Pancreas (tissue), 10 donors: ENCODE results near the gene ICE2. TPM values are rescaled to one million over a fixed set of nuclear protein-coding genes. Genes with fewer than 3 reads are reported as not detected.
A peak's percentile ranks its signal among the peaks of the same experiment; 100 is the strongest.

ENCODE experiments used
- ATAC-seq, 4 donors: fragments of 200-7000 bp; cut with Tn5 transposase; one replicate each; pipeline versions ENCODE4 v1.8.0 to v1.9.1; 2020; ENCODE audit warnings: mild to moderate bottlenecking in 4 of 4, moderate library complexity in 4 of 4
- DNase-seq, 6 donors: peaks; one replicate each; pipeline ENCODE4 v3.0.0-alpha.2; 2020
- FAIRE-seq: peaks from 2 replicates; lab custom pipeline; 2012; peaks lifted over from hg19 to GRCh38; lab: Jason Lieb, UNC
- H3K27ac ChIP-seq, 4 donors: fragments of 200-600 bp; sonication (generic); 1 replicate in 3 of 4; 2 replicates in 1 of 4; pipeline versions ENCODE4 v1.5.0 to v1.8.0; 2020
- H3K27me3 ChIP-seq, 4 donors: fragments of 200-600 bp; one replicate each; pipeline ENCODE4 v1.8.0; 2021
- H3K36me3 ChIP-seq, 3 donors: fragments of 200-600 bp; sonication (generic) in 1 of 3; one replicate each; pipeline versions ENCODE4 v1.5.0 to v1.8.0; 2020 to 2021
- H3K4me1 ChIP-seq, 3 donors: fragments of 200-600 bp; one replicate each; pipeline ENCODE4 v1.8.0; 2021
- H3K4me3 ChIP-seq, 4 donors: fragments of 200-600 bp; sonication (generic) in 2 of 4; one replicate each; pipeline versions ENCODE4 v1.5.0 to v1.8.0; 2020 to 2021
- H3K9me3 ChIP-seq, 4 donors: fragments of 200-600 bp; one replicate each; pipeline ENCODE4 v1.8.0; 2021
- WGBS, 2 donors: extraction: QIAGEN DNeasy Blood & Tissue Kit; methylation state at CpG; one replicate each; pipeline ENCODE4 v1.1.7; 2013; 5-methylcytosine and 5-hydroxymethylcytosine counted together
- intact Hi-C, 3 donors: fragments of 100-400 bp; cut with DNase I; formaldehyde crosslinking; loops; one replicate each; pipeline versions ENCODE4 v1.11.1 to v1.14.2; 2022
- polyA plus RNA-seq, 2 donors: library from polyadenylated mRNA; stranded (reverse); fragments of 200-250 nt; gene quantifications; one replicate each; pipeline ENCODE4 v1.2.3, GENCODE V29; 2013
- total RNA-seq, 6 donors: library from RNA; stranded (reverse); fragmentation: NEBNext Ultra II Directional in 4 of 6; extraction: Animal tissue kit (Norgen Biotek cat#: 25700) in 4 of 6; gene quantifications; one replicate each; pipeline versions ENCODE4 v1.2.1 to v1.2.4, GENCODE V29; 2021 to 2023
- TF ChIP-seq, protein P1 (sequence below), 4 donors: fragments of 200-600 bp; sonication (generic) in 3 of 4; IDR thresholded peaks; one replicate each; pipeline versions ENCODE4 v1.5.0 to v1.8.0; 2021; ENCODE audit warnings: antibody characterized with exemption in 4 of 4
- donor health status: healthy with polysubstance abuse.
- donor health status: DM: no; HTN: no; CAD: no; lungs with moderate emphysema.
- donor health status: DM: no; HTN: no; CAD: no.
- donor health status: control.
- donor health status: control.
- donor health status: Bipolar disorder and iron deficiency.
- donor health status: DM: yes; HTN: yes; CAD: no.
- donor health status: DM: no; HTN: no; CAD: no.
- donor health status: DM: no; HTN: no; CAD: no.
- donor health status: DM: yes; HTN: yes; CAD: no.

Gene ICE2
- total and polyA plus RNA-seq, 8 donors = 6.7 to 28.9 (median 19.0) TPM

DNA sequence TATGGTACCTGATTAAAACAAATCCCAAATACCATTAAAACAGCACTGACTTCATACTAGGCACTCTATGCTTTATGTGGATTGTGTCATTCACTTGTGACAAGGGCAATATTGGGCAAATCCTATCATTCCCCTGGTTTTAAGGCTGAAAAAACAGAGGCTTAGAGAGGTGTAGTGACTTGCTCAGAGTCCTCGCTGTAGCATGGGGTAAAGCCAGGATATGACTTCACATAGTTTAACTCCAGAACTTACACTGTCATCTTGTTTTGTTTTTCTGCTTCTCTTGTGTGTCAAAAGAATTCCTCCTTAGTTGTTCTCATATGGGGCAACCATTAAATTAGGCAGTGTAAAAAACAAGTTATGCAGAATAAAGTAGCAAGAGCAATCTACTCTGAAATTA is 40.3 kb upstream of the ICE2 start:
- no peak for FAIRE-seq
- DNase-seq = no peak
- ATAC-seq = no peak

DNA sequence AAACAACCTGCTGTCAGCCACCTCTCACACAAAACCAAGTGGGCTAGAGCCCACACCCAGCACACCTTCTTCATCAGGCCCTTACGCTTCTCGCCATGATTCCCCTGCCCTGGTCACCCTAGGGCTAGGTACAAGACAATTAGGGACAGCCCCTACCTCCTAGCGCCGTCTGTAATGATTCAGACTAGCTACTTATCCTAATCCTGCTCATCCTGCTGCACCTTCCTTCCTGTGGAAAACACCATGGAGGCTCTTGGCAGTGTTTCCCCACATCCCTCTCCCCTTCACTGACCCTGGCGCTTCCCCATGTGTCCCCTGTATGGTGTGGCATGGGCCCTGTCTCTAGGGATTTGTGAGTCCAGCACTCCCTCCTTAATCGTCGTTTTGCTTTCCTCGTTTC is 39.6 kb upstream of the ICE2 start:
- Histone ChIP-seq H3K27ac (no peak overlapping the region), H3K4me3 (no peak overlapping the region), H3K27me3 (no peaks in the 10 kb centered on the region), H3K36me3 (no peaks in the 10 kb centered on the region), H3K9me3 (no peaks in the 10 kb centered on the region), H3K4me1 (no peaks in the 10 kb centered on the region)
- DNase-seq = no peak
- no peak for FAIRE-seq
- 86 to 94% methylated on average over 8 of the region's 8 CpGs for WGBS, 2 donors
- intact Hi-C loops = no loop called here
- no peak for ATAC-seq
- TF ChIP-seq, protein P1, sequence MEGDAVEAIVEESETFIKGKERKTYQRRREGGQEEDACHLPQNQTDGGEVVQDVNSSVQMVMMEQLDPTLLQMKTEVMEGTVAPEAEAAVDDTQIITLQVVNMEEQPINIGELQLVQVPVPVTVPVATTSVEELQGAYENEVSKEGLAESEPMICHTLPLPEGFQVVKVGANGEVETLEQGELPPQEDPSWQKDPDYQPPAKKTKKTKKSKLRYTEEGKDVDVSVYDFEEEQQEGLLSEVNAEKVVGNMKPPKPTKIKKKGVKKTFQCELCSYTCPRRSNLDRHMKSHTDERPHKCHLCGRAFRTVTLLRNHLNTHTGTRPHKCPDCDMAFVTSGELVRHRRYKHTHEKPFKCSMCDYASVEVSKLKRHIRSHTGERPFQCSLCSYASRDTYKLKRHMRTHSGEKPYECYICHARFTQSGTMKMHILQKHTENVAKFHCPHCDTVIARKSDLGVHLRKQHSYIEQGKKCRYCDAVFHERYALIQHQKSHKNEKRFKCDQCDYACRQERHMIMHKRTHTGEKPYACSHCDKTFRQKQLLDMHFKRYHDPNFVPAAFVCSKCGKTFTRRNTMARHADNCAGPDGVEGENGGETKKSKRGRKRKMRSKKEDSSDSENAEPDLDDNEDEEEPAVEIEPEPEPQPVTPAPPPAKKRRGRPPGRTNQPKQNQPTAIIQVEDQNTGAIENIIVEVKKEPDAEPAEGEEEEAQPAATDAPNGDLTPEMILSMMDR (IDR thresholded peaks at IDR 0.05) = no peak

More for the DNA sequence above, 40.3 kb upstream of the ICE2 start:
- Histone ChIP-seq H3K27me3 (no peaks in the 10 kb centered on the region), H3K27ac (no peak overlapping the region), H3K4me3 (no peak overlapping the region), H3K36me3 (no peaks in the 10 kb centered on the region), H3K9me3 (no peaks in the 10 kb centered on the region), H3K4me1 (no peaks in the 10 kb centered on the region)
- TF ChIP-seq, protein P1 (IDR thresholded peaks at IDR 0.05) = no peak
- WGBS, 2 donors = 84 to 90% methylated on average over 1 of the region's 1 CpG
- intact Hi-C loops = no loop called here

DNA sequence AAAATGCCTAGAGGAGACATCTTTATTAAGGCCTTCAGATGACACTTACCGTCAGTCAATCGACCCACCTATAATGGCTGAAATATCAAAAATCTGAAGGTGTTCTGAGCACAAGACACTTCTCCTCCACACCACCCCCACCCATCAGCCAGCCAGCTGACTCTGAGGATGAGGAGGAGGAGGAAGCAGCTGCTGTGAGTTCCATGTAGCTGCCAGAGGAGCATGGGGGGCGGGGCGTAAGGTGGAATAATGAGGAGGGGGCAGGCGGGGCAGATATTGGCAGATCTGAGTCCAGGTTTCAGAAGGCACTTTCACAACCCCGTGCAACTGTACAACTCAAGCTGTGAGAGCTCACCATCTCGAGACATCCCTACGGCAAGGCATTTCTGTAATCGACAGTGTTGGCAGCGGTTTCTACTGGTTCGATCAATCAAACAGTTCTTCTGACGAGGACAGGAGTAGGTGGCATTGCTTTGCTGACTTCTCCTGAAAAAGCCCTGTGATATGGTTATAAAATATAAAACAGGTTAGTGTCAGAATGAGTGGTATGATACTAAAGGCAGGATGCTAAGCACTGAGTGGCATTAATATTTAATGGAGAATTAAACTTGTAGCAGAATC is 35.4 kb upstream of the ICE2 start:
- Histone ChIP-seq H3K4me1 (peaks cover 4 to 8% (median 4%) of the 10 kb centered on the region in 3 donors), H3K36me3 (no peaks in the 10 kb centered on the region), H3K27ac (no peak overlapping the region), H3K9me3 (no peaks in the 10 kb centered on the region), H3K27me3 (no peaks in the 10 kb centered on the region), H3K4me3 (no peak overlapping the region)
- intact Hi-C loops = no loop called here
- TF ChIP-seq, protein P1 (IDR thresholded peaks at IDR 0.05) = no peak
- FAIRE-seq = no peak
- no peak for DNase-seq
- no peak for ATAC-seq
- WGBS, 2 donors = 95 to 96% methylated on average over 12 of the region's 12 CpGs

DNA sequence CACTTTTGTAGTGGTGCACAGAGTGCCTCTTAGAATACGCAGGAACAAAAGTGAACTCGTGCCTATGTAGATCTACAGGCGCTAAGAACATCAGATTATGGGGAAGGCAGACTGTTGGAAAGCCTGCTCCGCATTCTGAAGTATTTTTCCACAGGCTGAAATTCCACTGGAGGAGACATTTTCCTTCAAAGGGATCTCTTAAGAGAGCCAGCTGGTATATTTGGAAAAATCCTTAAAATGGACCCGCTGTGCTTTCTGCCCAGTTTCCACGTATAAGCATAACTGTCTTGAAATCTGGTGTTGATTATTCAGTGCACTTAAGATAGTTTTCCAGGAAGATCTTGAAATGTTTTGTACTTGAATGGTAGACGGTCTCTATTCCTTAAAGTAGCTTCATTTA is 34.7 kb upstream of the ICE2 start:
- TF ChIP-seq, protein P1 (IDR thresholded peaks at IDR 0.05) = no peak
- no peak for ATAC-seq
- WGBS, 2 donors = 89 to 90% methylated on average over 7 of the region's 7 CpGs
- intact Hi-C loops = no loop called here
- Histone ChIP-seq H3K36me3 (no peaks in the 10 kb centered on the region), H3K4me1 (peaks cover 4 to 8% (median 4%) of the 10 kb centered on the region in 3 donors), H3K4me3 (no peak overlapping the region), H3K27me3 (no peaks in the 10 kb centered on the region), H3K9me3 (no peaks in the 10 kb centered on the region), H3K27ac (no peak overlapping the region)
- DNase-seq = no peak
- FAIRE-seq = no peak

DNA sequence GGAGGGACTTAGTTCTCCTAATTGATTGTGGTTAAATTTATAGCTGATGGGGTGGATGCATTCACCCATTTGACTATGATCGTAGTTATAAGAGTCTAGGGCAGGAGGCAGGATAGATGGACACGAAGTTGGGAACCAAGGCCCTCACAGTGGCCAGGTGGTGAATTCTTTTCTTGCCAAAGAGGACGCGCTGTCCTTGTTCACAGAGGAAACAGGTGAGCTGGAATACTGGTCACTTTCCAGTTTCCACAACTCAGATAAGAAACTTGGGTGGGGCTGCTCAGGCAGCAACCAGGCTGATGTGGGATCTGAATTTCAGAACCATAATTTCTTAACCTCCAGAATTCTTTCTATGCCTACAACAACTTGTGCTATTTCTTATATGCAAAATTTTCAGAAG is 34.0 kb upstream of the ICE2 start:
- Histone ChIP-seq H3K27me3 (no peaks in the 10 kb centered on the region), H3K9me3 (no peaks in the 10 kb centered on the region), H3K4me3 (no peak overlapping the region), H3K36me3 (no peaks in the 10 kb centered on the region), H3K4me1 (peaks cover 4 to 8% (median 4%) of the 10 kb centered on the region in 3 donors), H3K27ac (no peak overlapping the region)
- intact Hi-C loops = no loop called here
- no peak for FAIRE-seq
- DNase-seq = peak in 1 of 6 donors; percentile 22
- TF ChIP-seq, protein P1 (IDR thresholded peaks at IDR 0.05) = no peak
- WGBS, 2 donors = 40 to 48% methylated on average over 4 of the region's 4 CpGs
- peak; percentile 42 to 81 (median 62) for ATAC-seq
